GM23338 (cell line): Measurements from ENCODE around the gene AGBL4. TPM values are rescaled to one million over a fixed set of nuclear protein-coding genes. Genes with fewer than 3 reads are reported as not detected.

Source experiments
- ATAC-seq: fragments of 200-7000 bp; cut with Tn5 transposase; 3 replicates; pipeline ENCODE4 v1.9.1; 2020
- DNase-seq: peaks from one replicate; pipeline ENCODE4 v3.0.0-alpha.2; 2015; ENCODE audit warnings: low spot score
- H2AFZ ChIP-seq: fragments of 200-600 bp; sonication (generic); 2 replicates; pipeline ENCODE4 v1.8.0; 2016; ENCODE audit warnings: antibody characterized with exemption, mild to moderate bottlenecking, moderate library complexity
- H3F3A ChIP-seq: fragments of 200-600 bp; sonication (generic); replicated peaks from 2 replicates; pipeline ENCODE4 v1.8.0; 2017; ENCODE audit warnings: antibody characterized with exemption, mixed run types, low read depth
- H3K27ac ChIP-seq: fragments of 200-600 bp; sonication (generic); 2 replicates; pipeline ENCODE4 v1.6.1; 2016; ENCODE audit warnings: low read depth
- H3K27me3 ChIP-seq: fragments of 200-600 bp; sonication (generic); 2 replicates; pipeline ENCODE4 v1.8.0; 2016; ENCODE audit warnings: mild to moderate bottlenecking, mixed run types, moderate library complexity; ENCODE audit not compliant: insufficient read depth
- H3K36me3 ChIP-seq: fragments of 200-600 bp; sonication (generic); 2 replicates; pipeline ENCODE4 v1.8.0; 2016; ENCODE audit warnings: mild to moderate bottlenecking; ENCODE audit not compliant: insufficient read depth
- H3K4me1 ChIP-seq: fragments of 200-600 bp; sonication (generic); 2 replicates; pipeline ENCODE4 v1.8.0; 2016; ENCODE audit warnings: mild to moderate bottlenecking, moderate library complexity; ENCODE audit not compliant: insufficient read depth
- H3K4me2 ChIP-seq: fragments of 200-600 bp; sonication (generic); 2 replicates; pipeline ENCODE4 v1.7.1; 2017; ENCODE audit warnings: mixed run types
- H3K4me3 ChIP-seq: fragments of 200-600 bp; sonication (generic); 2 replicates; pipeline ENCODE4 v1.6.1; 2016; ENCODE audit warnings: mixed run types
- H3K79me2 ChIP-seq: fragments of 200-600 bp; sonication (generic); replicated peaks from 2 replicates; pipeline ENCODE4 v1.8.0; 2017; ENCODE audit warnings: mild to moderate bottlenecking; ENCODE audit not compliant: insufficient read depth
- H3K9me2 ChIP-seq: fragments of 200-600 bp; sonication (generic); 2 replicates; pipeline ENCODE4 v1.8.0; 2017; ENCODE audit not compliant: insufficient read depth
- H4K20me1 ChIP-seq: fragments of 200-600 bp; sonication (generic); replicated peaks from 2 replicates; pipeline ENCODE4 v1.8.0; 2017; ENCODE audit warnings: mild to moderate bottlenecking; ENCODE audit not compliant: insufficient read depth
- H3K27ac Mint-ChIP-seq: 2 replicates; pipeline ENCODE4 v1.8.0; 2020; ENCODE audit warnings: inconsistent platforms, mild to moderate bottlenecking, moderate library complexity, mixed read lengths
- H3K27me3 Mint-ChIP-seq: 3 replicates; pipeline ENCODE4 v1.8.0; 2022; ENCODE audit warnings: low read depth, mild to moderate bottlenecking, moderate library complexity, mixed read lengths, inconsistent platforms; ENCODE audit not compliant: insufficient read depth, poor library complexity
- H3K36me3 Mint-ChIP-seq: 3 replicates; pipeline ENCODE4 v1.8.0; 2021; ENCODE audit warnings: low read depth, mild to moderate bottlenecking, inconsistent platforms, moderate library complexity, mixed read lengths
- H3K4me1 Mint-ChIP-seq: 3 replicates; pipeline ENCODE4 v1.8.0; 2020; ENCODE audit warnings: mild to moderate bottlenecking, inconsistent platforms, mixed read lengths
- H3K4me3 Mint-ChIP-seq: 3 replicates; pipeline ENCODE4 v1.8.0; 2021; ENCODE audit warnings: moderate library complexity, mild to moderate bottlenecking, inconsistent platforms, mixed read lengths
- H3K9me3 Mint-ChIP-seq: 3 replicates; pipeline ENCODE4 v1.8.0; 2020; ENCODE audit warnings: moderate library complexity, mild to moderate bottlenecking, inconsistent platforms, mixed read lengths
- EZH2phosphoT487 ChIP-seq: fragments of 200-600 bp; sonication (generic); IDR thresholded peaks from one replicate; pipeline ENCODE4 v1.8.1; 2018; ENCODE audit warnings: antibody characterized with exemption; ENCODE audit not compliant: unreplicated experiment
- JUNB ChIP-seq: IDR thresholded peaks from one replicate; pipeline ENCODE4 v1.6.1; 2016; ENCODE audit warnings: antibody characterized with exemption; ENCODE audit not compliant: unreplicated experiment
- STAT1 ChIP-seq: IDR thresholded peaks from one replicate; pipeline ENCODE4 v1.6.1; 2016; ENCODE audit warnings: antibody characterized with exemption; ENCODE audit not compliant: unreplicated experiment
- ZNF114 ChIP-seq: fragments of 250-450 bp; sonication (Bioruptor Pico); IDR thresholded peaks from 2 replicates; pipeline ENCODE4 v1.5.0; 2020; ENCODE audit warnings: mild to moderate bottlenecking, moderate library complexity
- ZNF331 ChIP-seq: fragments of 250-450 bp; sonication (Bioruptor Pico); IDR thresholded peaks from 2 replicates; pipeline ENCODE4 v1.5.0; 2020; ENCODE audit warnings: low read depth, mild to moderate bottlenecking, moderate library complexity
- polyA plus RNA-seq: library from polyadenylated mRNA; unstranded; fragments of >200 nt; fragmentation: Nextera tagmentation; extraction: Ambion mirVana; gene quantifications from 2 replicates; pipeline ENCODE4 v1.2.1, GENCODE V29; 2016
- total RNA-seq: library from RNA; depleted of rRNA; stranded (reverse); fragments of >200 nt; shearing (Covaris generic); gene quantifications from 2 replicates; pipeline ENCODE4 v1.2.3, GENCODE V29; 2014
- TF ChIP-seq, protein P1 (sequence below): IDR thresholded peaks from one replicate; pipeline ENCODE4 v1.6.1; 2018; ENCODE audit warnings: antibody characterized with exemption; ENCODE audit not compliant: unreplicated experiment
- TF ChIP-seq, protein P2 (sequence below), 2 experiments: fragments of 200-600 bp in 1 of 2; sonication (generic) in 1 of 2; conservative IDR thresholded peaks; 2 replicates each; pipeline versions ENCODE4 v1.5.1 to v1.6.1; 2016 to 2017; ENCODE audit warnings: antibody characterized with exemption in 2 of 2, low read depth in 2 of 2, mild to moderate bottlenecking in 2 of 2, moderate library complexity in 1 of 2
- TF ChIP-seq, protein P3 (sequence below): IDR thresholded peaks from 2 replicates; pipeline ENCODE4 v1.6.1; 2016; ENCODE audit warnings: antibody characterized with exemption
- TF ChIP-seq, protein P4 (sequence below): fragments of 250-450 bp; sonication (Bioruptor Pico); IDR thresholded peaks from 2 replicates; pipeline ENCODE4 v1.5.0; 2020; ENCODE audit warnings: mild to moderate bottlenecking, moderate library complexity

Gene AGBL4
- total and polyA plus RNA-seq, 2 experiments from 2014 or later, result 0.91 to 1.5 TPM

DNA sequence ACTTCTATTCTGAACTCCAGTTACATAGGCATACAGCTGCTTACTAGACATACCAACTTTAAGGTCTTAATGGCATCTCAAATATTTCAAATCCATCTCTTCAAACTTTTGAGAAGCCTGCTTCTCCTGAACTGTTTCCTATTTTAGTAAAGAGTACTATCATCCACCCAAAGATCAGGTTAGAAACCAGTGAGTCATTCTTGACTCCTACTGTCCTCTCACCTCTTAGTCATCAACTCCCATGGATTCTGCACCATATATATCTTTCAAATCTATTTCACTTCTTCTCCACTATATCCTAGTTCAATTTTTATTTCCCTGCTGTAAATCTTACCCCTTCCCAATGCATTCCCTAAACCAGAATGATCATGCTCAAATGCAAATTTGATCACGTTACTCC lies 1228.9 kb downstream of the AGBL4 start:
- Mint-ChIP-seq H3K27ac (no peak overlapping the region), H3K4me3 (no peak overlapping the region), H3K9me3 (no peaks in the 10 kb centered on the region; the same call in 2 of the 3 replicates), H3K36me3 (no peaks in the 10 kb centered on the region), H3K4me1 (peaks cover 3% of the 10 kb centered on the region), H3K27me3 (peaks cover 3% of the 10 kb centered on the region)
- Histone ChIP-seq H3K4me1 (no peaks in the 10 kb centered on the region), H2AFZ (no peak overlapping the region), H3K27ac (no peak overlapping the region), H3K4me3 (no peak overlapping the region), H3K79me2 (no peaks in the 10 kb centered on the region), H3K4me2 (no peak overlapping the region), H3K36me3 (no peaks in the 10 kb centered on the region; the same call in 1 of the 2 replicates), H3K9me2 (peaks cover 16% of the 10 kb centered on the region; the same call in 1 of the 2 replicates), H3F3A (no peaks in the 10 kb centered on the region), H4K20me1 (no peaks in the 10 kb centered on the region), H3K27me3 (no peaks in the 10 kb centered on the region)
- TF ChIP-seq, protein P1, sequence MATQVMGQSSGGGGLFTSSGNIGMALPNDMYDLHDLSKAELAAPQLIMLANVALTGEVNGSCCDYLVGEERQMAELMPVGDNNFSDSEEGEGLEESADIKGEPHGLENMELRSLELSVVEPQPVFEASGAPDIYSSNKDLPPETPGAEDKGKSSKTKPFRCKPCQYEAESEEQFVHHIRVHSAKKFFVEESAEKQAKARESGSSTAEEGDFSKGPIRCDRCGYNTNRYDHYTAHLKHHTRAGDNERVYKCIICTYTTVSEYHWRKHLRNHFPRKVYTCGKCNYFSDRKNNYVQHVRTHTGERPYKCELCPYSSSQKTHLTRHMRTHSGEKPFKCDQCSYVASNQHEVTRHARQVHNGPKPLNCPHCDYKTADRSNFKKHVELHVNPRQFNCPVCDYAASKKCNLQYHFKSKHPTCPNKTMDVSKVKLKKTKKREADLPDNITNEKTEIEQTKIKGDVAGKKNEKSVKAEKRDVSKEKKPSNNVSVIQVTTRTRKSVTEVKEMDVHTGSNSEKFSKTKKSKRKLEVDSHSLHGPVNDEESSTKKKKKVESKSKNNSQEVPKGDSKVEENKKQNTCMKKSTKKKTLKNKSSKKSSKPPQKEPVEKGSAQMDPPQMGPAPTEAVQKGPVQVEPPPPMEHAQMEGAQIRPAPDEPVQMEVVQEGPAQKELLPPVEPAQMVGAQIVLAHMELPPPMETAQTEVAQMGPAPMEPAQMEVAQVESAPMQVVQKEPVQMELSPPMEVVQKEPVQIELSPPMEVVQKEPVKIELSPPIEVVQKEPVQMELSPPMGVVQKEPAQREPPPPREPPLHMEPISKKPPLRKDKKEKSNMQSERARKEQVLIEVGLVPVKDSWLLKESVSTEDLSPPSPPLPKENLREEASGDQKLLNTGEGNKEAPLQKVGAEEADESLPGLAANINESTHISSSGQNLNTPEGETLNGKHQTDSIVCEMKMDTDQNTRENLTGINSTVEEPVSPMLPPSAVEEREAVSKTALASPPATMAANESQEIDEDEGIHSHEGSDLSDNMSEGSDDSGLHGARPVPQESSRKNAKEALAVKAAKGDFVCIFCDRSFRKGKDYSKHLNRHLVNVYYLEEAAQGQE, result no peak
- no peak for TF ChIP-seq ZNF331 (CRISPR knock-in tag)
- no peak for TF ChIP-seq EZH2phosphoT487
- TF ChIP-seq ZNF114 (CRISPR knock-in tag), result no peak
- TF ChIP-seq STAT1, result no peak
- TF ChIP-seq, protein P2, sequence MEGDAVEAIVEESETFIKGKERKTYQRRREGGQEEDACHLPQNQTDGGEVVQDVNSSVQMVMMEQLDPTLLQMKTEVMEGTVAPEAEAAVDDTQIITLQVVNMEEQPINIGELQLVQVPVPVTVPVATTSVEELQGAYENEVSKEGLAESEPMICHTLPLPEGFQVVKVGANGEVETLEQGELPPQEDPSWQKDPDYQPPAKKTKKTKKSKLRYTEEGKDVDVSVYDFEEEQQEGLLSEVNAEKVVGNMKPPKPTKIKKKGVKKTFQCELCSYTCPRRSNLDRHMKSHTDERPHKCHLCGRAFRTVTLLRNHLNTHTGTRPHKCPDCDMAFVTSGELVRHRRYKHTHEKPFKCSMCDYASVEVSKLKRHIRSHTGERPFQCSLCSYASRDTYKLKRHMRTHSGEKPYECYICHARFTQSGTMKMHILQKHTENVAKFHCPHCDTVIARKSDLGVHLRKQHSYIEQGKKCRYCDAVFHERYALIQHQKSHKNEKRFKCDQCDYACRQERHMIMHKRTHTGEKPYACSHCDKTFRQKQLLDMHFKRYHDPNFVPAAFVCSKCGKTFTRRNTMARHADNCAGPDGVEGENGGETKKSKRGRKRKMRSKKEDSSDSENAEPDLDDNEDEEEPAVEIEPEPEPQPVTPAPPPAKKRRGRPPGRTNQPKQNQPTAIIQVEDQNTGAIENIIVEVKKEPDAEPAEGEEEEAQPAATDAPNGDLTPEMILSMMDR (conservative IDR thresholded peaks at IDR 0.05; ENCODE audit: low read depth in 2 of 2), result no peak
- DNase-seq (no peak), ATAC-seq (no peak)

DNA sequence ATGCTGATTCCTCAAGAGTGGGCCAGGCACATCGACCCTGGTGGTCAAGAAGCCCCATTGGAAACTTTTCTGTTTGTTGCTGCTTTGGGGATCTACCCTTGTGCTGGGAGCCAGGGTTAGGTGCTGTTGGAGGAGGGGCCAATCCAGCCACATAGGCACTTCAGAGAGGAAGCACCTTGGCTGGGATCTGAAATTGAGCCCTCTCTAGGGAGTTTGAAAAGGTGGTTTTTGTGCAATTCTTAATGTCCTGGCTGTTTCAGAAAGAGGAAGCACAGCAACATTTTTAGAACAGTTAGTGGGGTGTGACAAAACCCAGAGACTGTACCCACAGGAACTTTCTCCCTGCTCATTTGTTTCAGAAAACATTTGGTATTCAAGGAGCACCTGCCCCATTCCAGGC lies 1229.9 kb downstream of the AGBL4 start:
- Histone ChIP-seq H2AFZ (peak overlapping the region; percentile 14; the same call in 1 of the 2 replicates), H3K79me2 (no peaks in the 10 kb centered on the region), H3K4me3 (no peak overlapping the region), H3K27me3 (no peaks in the 10 kb centered on the region), H3K36me3 (no peaks in the 10 kb centered on the region; the same call in 1 of the 2 replicates), H3K27ac (no peak overlapping the region), H3K4me1 (no peaks in the 10 kb centered on the region), H4K20me1 (no peaks in the 10 kb centered on the region), H3K9me2 (peaks cover 16% of the 10 kb centered on the region; the same call in 1 of the 2 replicates), H3F3A (no peaks in the 10 kb centered on the region), H3K4me2 (no peak overlapping the region)
- no peaks in the 10 kb centered on the region; the same call in 2 of the 3 replicates for H3K9me3 Mint-ChIP-seq
- H3K27ac Mint-ChIP-seq, result no peak overlapping the region
- H3K4me1 Mint-ChIP-seq, result peaks cover 3% of the 10 kb centered on the region
- H3K36me3 Mint-ChIP-seq, result no peaks in the 10 kb centered on the region
- ATAC-seq, result peak; percentile 59; the same call in 2 of the 3 replicates
- DNase-seq, result peak; percentile 17
- H3K4me3 Mint-ChIP-seq, result no peak overlapping the region
- H3K27me3 Mint-ChIP-seq, result peaks cover 3% of the 10 kb centered on the region
- TF ChIP-seq STAT1 (no peak), ZNF331 (CRISPR knock-in tag) (no peak), JUNB (no peak)
- TF ChIP-seq, protein P3, sequence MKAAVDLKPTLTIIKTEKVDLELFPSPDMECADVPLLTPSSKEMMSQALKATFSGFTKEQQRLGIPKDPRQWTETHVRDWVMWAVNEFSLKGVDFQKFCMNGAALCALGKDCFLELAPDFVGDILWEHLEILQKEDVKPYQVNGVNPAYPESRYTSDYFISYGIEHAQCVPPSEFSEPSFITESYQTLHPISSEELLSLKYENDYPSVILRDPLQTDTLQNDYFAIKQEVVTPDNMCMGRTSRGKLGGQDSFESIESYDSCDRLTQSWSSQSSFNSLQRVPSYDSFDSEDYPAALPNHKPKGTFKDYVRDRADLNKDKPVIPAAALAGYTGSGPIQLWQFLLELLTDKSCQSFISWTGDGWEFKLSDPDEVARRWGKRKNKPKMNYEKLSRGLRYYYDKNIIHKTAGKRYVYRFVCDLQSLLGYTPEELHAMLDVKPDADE, result no peak
- TF ChIP-seq, protein P4, sequence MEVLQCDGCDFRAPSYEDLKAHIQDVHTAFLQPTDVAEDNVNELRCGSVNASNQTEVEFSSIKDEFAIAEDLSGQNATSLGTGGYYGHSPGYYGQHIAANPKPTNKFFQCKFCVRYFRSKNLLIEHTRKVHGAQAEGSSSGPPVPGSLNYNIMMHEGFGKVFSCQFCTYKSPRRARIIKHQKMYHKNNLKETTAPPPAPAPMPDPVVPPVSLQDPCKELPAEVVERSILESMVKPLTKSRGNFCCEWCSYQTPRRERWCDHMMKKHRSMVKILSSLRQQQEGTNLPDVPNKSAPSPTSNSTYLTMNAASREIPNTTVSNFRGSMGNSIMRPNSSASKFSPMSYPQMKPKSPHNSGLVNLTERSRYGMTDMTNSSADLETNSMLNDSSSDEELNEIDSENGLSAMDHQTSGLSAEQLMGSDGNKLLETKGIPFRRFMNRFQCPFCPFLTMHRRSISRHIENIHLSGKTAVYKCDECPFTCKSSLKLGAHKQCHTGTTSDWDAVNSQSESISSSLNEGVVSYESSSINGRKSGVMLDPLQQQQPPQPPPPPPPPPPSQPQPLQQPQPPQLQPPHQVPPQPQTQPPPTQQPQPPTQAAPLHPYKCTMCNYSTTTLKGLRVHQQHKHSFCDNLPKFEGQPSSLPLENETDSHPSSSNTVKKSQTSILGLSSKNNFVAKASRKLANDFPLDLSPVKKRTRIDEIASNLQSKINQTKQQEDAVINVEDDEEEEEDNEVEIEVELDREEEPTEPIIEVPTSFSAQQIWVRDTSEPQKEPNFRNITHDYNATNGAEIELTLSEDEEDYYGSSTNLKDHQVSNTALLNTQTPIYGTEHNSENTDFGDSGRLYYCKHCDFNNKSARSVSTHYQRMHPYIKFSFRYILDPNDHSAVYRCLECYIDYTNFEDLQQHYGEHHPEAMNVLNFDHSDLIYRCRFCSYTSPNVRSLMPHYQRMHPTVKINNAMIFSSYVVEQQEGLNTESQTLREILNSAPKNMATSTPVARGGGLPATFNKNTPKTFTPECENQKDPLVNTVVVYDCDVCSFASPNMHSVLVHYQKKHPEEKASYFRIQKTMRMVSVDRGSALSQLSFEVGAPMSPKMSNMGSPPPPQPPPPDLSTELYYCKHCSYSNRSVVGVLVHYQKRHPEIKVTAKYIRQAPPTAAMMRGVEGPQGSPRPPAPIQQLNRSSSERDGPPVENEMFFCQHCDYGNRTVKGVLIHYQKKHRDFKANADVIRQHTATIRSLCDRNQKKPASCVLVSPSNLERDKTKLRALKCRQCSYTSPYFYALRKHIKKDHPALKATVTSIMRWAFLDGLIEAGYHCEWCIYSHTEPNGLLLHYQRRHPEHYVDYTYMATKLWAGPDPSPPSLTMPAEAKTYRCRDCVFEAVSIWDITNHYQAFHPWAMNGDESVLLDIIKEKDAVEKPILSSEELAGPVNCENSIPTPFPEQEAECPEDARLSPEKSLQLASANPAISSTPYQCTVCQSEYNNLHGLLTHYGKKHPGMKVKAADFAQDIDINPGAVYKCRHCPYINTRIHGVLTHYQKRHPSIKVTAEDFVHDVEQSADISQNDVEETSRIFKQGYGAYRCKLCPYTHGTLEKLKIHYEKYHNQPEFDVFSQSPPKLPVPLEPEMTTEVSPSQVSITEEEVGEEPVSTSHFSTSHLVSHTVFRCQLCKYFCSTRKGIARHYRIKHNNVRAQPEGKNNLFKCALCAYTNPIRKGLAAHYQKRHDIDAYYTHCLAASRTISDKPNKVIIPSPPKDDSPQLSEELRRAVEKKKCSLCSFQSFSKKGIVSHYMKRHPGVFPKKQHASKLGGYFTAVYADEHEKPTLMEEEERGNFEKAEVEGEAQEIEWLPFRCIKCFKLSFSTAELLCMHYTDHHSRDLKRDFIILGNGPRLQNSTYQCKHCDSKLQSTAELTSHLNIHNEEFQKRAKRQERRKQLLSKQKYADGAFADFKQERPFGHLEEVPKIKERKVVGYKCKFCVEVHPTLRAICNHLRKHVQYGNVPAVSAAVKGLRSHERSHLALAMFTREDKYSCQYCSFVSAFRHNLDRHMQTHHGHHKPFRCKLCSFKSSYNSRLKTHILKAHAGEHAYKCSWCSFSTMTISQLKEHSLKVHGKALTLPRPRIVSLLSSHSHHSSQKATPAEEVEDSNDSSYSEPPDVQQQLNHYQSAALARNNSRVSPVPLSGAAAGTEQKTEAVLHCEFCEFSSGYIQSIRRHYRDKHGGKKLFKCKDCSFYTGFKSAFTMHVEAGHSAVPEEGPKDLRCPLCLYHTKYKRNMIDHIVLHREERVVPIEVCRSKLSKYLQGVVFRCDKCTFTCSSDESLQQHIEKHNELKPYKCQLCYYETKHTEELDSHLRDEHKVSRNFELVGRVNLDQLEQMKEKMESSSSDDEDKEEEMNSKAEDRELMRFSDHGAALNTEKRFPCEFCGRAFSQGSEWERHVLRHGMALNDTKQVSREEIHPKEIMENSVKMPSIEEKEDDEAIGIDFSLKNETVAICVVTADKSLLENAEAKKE, result no peak
